Loucy (cell line): ENCODE measurements around the gene KLRG1.

Source experiments
- CTCF ChIP-seq: fragments of 200-600 bp; sonication (generic); conservative IDR thresholded peaks from 2 replicates; pipeline ENCODE4 v1.5.1; 2014; ENCODE audit warnings: mild to moderate bottlenecking, antibody characterized with exemption, low read length
- EZH2phosphoT487 ChIP-seq: fragments of 200-600 bp; IDR thresholded peaks from 2 replicates; pipeline ENCODE4 v1.6.1; 2018; ENCODE audit warnings: antibody characterized with exemption, mild to moderate bottlenecking, moderate library complexity, borderline replicate concordance

GRCh38 chr12:8950702-8951478 lies 38.5 kb upstream of the KLRG1 start:
- TF ChIP-seq CTCF (peak; percentile 36; the same call in 1 of the 2 replicates), EZH2phosphoT487 (no peak)
